Choroid plexus epithelial cell (primary cell): ENCODE results near the gene FAM181A.

ENCODE experiments used
- DNase-seq: peaks from one replicate; pipeline ENCODE4 v3.0.0-alpha.2; 2010; ENCODE audit warnings: low read depth
- H3K4me3 ChIP-seq: 2 replicates; pipeline ENCODE4 v1.5.1; 2011; ENCODE audit warnings: low read depth, mild to moderate bottlenecking, control low read depth, low read length, moderate library complexity
- CTCF ChIP-seq: conservative IDR thresholded peaks from 2 replicates; pipeline ENCODE4 v1.5.1; 2011; ENCODE audit warnings: low read depth, mild to moderate bottlenecking, control low read depth, inconsistent platforms, low read length, moderate library complexity

FAM181A gene

GRCh38 chr14:93954900-93955849 lies 28.0 kb downstream of the FAM181A start:
- no peak for TF ChIP-seq CTCF
- H3K4me3 ChIP-seq: no peak overlapping the region
- no peak for DNase-seq

DNA sequence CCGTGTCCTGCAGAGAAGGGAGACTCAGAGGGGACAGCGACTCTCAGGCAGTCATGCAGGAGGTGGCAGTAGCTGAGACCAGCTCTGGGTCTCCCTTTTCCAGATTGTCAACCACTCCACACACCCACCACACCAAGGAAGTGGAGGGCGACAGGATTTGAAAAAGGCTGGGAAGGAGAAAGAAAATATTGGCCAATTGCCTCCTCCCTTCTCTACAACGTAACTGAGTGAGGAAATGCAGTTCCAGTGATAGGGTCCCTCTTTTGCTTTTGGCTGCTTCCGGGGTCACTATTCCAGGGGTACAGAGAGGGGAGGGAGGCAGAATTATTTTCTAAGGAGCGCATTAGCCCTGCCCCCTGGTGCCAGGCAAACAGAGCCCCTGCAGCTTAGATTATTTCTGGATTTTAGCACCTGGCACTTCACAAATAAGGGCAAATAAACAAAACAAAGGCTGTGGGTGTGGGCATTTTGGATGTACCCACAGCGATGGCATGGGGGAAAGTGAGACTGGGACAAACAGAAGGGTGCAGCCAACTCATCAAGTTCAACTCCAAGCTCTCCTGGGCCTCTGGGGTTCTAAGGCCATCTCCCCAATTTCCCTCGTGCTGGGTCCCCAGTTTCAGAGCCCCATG lies 28.8 kb downstream of the FAM181A start:
- H3K4me3 ChIP-seq: no peak overlapping the region
- TF ChIP-seq CTCF: no peak
- DNase-seq: no peak

DNA sequence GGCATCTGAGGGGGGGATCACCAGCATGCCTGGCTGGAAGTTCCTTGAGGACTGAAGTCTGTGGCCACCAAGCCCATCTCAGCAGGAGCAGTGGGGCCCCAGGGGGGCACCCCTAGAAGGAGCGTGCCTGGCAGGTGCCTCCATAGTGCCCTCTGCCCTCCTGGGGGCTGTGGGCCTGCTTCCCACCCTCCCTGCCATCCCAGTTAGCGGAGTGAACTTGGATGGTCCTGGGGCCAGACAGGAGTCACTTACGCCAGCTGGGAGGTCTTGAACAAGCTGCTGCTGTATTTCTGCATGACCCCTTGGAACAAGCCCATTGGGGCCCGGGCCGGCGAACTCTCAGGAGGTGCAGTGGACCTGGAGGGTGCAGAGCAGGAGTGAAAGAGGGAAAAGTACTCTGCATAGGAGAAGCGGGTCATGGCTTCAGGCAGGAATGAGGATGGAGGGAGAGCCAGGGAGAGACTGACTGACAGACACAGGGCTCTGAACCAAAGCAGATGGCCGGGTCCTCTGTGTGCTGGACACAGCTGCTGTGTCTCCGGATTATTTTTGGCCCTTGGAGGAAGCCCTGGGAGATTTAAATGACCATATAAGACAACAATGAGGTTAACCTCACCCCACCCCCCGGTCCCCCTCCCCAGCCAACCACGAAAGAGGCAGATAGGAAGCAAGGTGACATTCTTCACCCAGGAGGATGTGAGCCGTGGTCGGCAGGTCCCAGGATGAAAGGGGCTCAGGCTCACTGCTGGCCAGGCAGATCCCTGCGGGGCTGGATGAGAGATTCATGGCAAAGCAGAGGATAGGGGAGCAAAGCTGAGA lies 29.6 kb downstream of the FAM181A start:
- no peak for TF ChIP-seq CTCF
- no peak for DNase-seq
- H3K4me3 ChIP-seq: no peak overlapping the region

DNA sequence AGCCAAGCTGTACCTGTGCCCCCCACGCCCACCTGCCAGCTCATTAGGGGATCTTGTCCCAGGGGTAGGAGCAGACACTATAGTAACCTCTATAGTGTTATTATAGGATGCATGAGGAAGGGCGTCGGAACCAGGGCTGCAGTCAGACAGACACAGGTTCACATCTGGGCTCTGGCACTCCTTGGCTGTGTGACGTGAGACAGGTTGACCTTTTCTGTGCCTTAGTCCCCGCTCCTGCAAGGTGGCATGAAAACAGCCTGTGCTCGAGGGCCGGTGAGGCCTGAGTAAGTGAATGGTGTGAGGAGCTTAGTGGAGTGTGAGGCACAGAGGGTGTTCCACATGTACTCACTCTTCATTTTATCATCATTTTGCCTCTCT lies 30.2 kb downstream of the FAM181A start:
- no peak overlapping the region for H3K4me3 ChIP-seq
- TF ChIP-seq CTCF: no peak
- DNase-seq: no peak

DNA sequence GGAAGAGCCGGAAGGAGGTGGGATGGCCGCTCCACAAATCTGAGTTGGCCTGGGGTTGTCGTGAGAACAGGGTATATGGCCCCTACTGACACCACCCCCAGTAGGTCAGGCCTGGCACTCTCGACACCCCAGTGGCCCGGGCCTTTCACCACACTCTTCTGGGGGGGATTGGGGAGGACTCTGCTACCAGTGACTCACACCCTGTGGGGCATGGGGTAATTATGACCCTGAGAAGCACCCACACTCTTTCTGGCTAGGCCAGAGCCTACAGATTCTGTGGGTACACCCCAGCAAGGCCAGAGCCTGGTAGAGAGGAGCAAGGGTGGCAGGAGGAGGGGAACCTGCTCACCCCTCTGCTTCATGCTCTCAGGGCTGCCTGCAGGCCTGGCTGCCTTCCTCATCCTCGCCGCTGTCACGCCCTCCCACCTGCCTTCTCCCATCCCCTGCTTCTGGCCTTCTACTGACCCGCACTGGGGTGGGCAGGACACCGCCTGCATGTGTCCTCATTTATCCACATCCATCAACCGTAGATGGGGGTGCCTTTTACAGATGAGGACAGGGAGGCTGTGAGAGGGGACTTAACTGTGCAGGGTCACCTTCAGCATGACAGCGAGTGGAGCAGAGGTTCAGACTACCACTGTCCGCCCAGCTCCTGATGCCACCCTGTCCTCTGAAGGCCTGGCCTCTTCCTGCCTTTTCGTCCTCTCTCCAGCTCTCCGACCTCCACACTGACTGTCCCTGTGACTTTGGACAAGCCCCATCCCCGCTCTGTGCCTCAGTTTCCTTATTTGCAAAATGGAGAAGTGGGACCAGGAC lies 30.8 kb downstream of the FAM181A start:
- no peak for DNase-seq
- no peak for TF ChIP-seq CTCF
- no peak overlapping the region for H3K4me3 ChIP-seq

DNA sequence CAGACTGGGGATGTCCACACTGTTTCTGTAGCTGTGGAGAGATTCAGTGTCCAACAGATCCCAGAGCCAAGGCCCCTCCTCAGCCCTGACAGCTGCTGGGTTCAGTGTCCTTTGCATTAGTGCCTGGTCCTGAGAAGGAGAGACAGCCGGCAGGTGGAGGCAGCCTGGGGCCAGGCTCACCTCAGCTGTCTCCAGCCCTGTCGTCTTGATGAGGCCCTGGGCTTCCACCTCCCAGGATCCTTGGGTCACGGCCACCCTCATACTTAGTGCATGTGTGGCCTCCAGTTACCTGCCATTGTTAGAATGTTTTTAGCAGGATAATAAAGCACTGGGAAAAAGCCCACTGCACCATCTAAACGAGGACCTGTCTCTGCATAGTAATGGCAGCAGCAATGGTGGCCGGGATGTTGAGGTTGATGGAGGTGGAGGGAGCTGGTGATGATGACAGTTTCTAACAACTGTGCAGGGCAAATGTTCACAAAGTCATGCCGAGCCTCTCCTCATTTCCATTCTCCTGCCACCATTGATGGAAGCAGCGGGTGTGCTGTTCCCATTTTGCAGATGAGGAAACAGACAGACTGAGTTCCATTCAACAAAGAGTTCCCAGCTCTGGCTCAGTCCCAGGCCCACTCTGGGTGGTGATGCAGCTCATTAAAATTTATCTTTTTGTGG lies 31.6 kb downstream of the FAM181A start:
- TF ChIP-seq CTCF: no peak
- no peak overlapping the region for H3K4me3 ChIP-seq
- no peak for DNase-seq
